T-helper 1 cell treated with Interleukin-12 subunit alpha and Interleukin-12 subunit beta and Interleukin-4 antibody, amounts not matched to agents 30 μg/mL and 1 μg/mL, for 36 hours (primary cell): ENCODE results near the gene KCNT1.
"Not testable (repeated sequence)": the region's sequence is repeated elsewhere in the genome, so short reads cannot be mapped to it uniquely, and the experiment has no call there.

Experiments used
- H3K27ac Mint-ChIP-seq: one replicate; pipeline ENCODE4 v1.8.0; 2021; ENCODE audit warnings: mild to moderate bottlenecking, mixed read lengths
- H3K27me3 Mint-ChIP-seq: one replicate; pipeline ENCODE4 v1.8.0; 2021; ENCODE audit warnings: low read depth, mixed read lengths
- H3K36me3 Mint-ChIP-seq: one replicate; pipeline ENCODE4 v1.8.0; 2021; ENCODE audit warnings: low read depth, mixed read lengths
- H3K4me1 Mint-ChIP-seq: one replicate; pipeline ENCODE4 v1.8.0; 2021; ENCODE audit warnings: low read depth, mixed read lengths
- H3K4me3 Mint-ChIP-seq: one replicate; pipeline ENCODE4 v1.8.0; 2021; ENCODE audit warnings: mild to moderate bottlenecking, moderate library complexity, mixed read lengths
- H3K9me3 Mint-ChIP-seq: one replicate; pipeline ENCODE4 v1.8.0; 2021; ENCODE audit warnings: mixed read lengths

Gene KCNT1

GRCh38 chr9:135667463-135668001, 34.5 kb upstream of the KCNT1 start:
- Mint-ChIP-seq H3K9me3 (no peaks in the 10 kb centered on the region), H3K4me3 (no peak overlapping the region), H3K36me3 (no peaks in the 10 kb centered on the region), H3K27me3 (no peaks in the 10 kb centered on the region), H3K27ac (no peak overlapping the region), H3K4me1 (no peaks in the 10 kb centered on the region)

DNA sequence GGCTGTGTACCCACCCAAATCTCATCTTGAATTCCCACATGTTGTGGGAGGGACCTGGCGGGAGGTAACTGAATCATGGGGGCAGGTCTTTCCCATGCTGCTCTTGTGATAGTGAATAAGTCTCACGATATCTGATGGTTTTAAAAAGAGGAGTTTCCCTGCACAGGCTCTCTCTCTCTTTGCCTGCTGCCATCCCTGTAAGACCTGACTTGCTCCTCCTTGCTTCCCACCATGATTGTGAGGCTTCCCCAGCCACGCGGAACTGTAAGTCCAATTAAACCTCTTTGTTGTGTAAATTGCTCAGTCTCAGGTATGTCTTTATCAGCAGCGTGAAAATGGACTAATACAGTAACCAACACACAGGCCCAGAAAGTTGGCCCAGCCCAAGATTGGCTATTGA, 33.0 kb upstream of the KCNT1 start:
- not testable (repeated sequence) for H3K27me3 Mint-ChIP-seq, H3K4me1 Mint-ChIP-seq, H3K9me3 Mint-ChIP-seq, H3K36me3 Mint-ChIP-seq, H3K27ac Mint-ChIP-seq, H3K4me3 Mint-ChIP-seq

- H3K9me3 Mint-ChIP-seq: no peaks in the 10 kb centered on the region
- H3K27ac Mint-ChIP-seq: no peak overlapping the region
- H3K4me3 Mint-ChIP-seq: no peak overlapping the region
- H3K27me3 Mint-ChIP-seq: no peaks in the 10 kb centered on the region
- no peaks in the 10 kb centered on the region for H3K36me3 Mint-ChIP-seq
- no peaks in the 10 kb centered on the region for H3K4me1 Mint-ChIP-seq
These were observed 32.2 kb upstream of the KCNT1 start for GRCh38 chr9:135669616-135670285.

GRCh38 chr9:135670721-135671590, 31.0 kb upstream of the KCNT1 start:
- Mint-ChIP-seq H3K4me1 (no peaks in the 10 kb centered on the region), H3K4me3 (no peak overlapping the region), H3K27me3 (no peaks in the 10 kb centered on the region), H3K27ac (no peak overlapping the region), H3K9me3 (no peaks in the 10 kb centered on the region), H3K36me3 (no peaks in the 10 kb centered on the region)

GRCh38 chr9:135671591-135672041, 30.4 kb upstream of the KCNT1 start:
- no peak overlapping the region for H3K27ac Mint-ChIP-seq
- no peaks in the 10 kb centered on the region for H3K9me3 Mint-ChIP-seq
- no peak overlapping the region for H3K4me3 Mint-ChIP-seq
- H3K27me3 Mint-ChIP-seq: no peaks in the 10 kb centered on the region
- no peaks in the 10 kb centered on the region for H3K4me1 Mint-ChIP-seq
- no peaks in the 10 kb centered on the region for H3K36me3 Mint-ChIP-seq

- not testable (repeated sequence) for H3K4me3 Mint-ChIP-seq, H3K4me1 Mint-ChIP-seq, H3K36me3 Mint-ChIP-seq, H3K9me3 Mint-ChIP-seq, H3K27ac Mint-ChIP-seq, H3K27me3 Mint-ChIP-seq
These were observed 29.2 kb upstream of the KCNT1 start for GRCh38 chr9:135672786-135673185.

DNA sequence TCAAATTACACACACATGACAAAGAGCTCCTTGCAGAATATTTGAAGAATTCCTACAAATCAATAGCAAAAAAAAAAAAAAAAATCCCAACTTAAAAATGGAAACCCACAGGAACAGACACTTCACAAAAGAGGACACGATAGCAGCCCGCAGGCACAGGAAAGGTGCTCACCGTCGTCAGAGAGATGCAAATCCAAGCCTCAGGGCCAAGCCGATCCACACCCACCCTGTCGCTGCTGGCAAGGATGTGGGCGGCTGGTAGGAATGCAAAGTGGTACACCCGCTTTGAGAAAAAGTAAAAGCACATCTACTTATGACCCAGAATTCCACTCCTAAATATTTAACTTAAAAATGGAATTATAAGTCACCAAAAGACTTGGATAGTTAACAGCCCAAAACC, 28.0 kb upstream of the KCNT1 start:
- no peaks in the 10 kb centered on the region for H3K4me1 Mint-ChIP-seq
- no peaks in the 10 kb centered on the region for H3K36me3 Mint-ChIP-seq
- H3K9me3 Mint-ChIP-seq: no peaks in the 10 kb centered on the region
- H3K27me3 Mint-ChIP-seq: no peaks in the 10 kb centered on the region
- no peak overlapping the region for H3K27ac Mint-ChIP-seq
- H3K4me3 Mint-ChIP-seq: no peak overlapping the region

DNA sequence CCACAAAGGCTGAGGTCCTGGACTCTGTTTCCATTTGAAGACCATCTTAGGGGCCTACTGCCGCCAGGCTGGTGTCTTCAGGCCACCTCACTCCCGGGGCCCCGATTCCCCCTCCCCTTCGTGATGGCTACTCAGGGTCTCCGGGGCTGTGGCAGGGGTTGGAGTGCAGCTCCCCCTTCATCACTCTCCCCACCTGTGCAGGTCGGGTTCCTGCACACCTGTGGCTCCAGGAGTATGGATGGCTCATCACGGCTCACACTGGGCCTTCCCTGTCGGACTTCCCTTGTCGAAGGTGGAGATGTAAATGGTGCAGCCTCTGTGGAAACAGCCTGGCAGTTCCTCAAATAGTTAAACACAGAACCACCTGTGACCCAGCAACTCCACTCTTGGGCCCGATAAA, 27.0 kb upstream of the KCNT1 start:
- Mint-ChIP-seq H3K27ac (no peak overlapping the region), H3K27me3 (no peaks in the 10 kb centered on the region), H3K4me1 (no peaks in the 10 kb centered on the region), H3K9me3 (no peaks in the 10 kb centered on the region), H3K4me3 (no peak overlapping the region), H3K36me3 (no peaks in the 10 kb centered on the region)

DNA sequence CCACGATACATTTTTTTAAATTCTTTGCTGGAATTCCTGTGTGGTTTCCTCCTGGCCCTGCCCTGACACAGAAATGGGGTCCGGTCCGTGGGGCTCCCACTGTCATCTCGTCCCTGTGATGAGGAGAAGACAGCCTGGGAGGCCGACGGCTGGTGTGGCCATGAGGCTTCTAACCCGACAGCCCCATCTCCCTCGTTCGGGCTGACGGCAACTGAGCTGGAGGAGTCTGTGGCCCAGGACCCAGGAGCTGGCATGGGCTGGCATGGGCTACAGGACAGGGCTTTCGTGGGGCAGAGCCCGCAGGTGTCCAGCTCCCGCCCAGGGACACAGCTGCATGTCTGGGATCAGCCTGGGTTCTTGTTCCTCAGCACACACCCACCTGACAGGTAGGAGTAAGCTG, 25.1 kb upstream of the KCNT1 start:
- Mint-ChIP-seq H3K27me3 (no peaks in the 10 kb centered on the region), H3K4me3 (no peak overlapping the region), H3K27ac (no peak overlapping the region), H3K4me1 (no peaks in the 10 kb centered on the region), H3K9me3 (no peaks in the 10 kb centered on the region), H3K36me3 (no peaks in the 10 kb centered on the region)

DNA sequence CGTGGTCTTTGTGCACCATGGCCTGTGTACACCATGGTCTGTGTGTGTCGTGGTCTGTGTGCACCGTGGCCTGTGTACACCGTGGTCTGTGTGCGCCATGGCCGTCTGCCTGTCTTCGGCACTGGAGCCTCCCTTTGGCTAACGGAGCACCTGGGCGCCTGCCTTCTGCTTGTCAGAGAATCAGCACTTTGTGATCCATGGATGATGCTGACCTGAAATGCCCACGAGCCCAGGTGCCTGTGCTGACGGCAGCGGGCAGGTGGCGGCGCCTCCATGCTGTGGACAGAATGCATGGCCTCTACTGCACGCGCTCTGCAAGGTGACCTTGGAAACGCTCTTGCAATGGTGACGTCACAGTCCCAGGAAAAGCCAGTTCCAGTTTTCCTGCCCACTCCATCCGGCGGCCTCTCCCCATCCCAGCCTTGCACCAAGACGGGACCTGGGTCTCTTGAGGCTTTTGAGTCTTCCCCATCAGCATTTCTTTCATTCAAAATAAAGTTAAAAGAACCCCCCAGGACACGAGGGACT, 24.3 kb upstream of the KCNT1 start:
- H3K27me3 Mint-ChIP-seq: no peaks in the 10 kb centered on the region
- no peaks in the 10 kb centered on the region for H3K9me3 Mint-ChIP-seq
- no peaks in the 10 kb centered on the region for H3K36me3 Mint-ChIP-seq
- H3K27ac Mint-ChIP-seq: no peak overlapping the region
- no peaks in the 10 kb centered on the region for H3K4me1 Mint-ChIP-seq
- H3K4me3 Mint-ChIP-seq: no peak overlapping the region

DNA sequence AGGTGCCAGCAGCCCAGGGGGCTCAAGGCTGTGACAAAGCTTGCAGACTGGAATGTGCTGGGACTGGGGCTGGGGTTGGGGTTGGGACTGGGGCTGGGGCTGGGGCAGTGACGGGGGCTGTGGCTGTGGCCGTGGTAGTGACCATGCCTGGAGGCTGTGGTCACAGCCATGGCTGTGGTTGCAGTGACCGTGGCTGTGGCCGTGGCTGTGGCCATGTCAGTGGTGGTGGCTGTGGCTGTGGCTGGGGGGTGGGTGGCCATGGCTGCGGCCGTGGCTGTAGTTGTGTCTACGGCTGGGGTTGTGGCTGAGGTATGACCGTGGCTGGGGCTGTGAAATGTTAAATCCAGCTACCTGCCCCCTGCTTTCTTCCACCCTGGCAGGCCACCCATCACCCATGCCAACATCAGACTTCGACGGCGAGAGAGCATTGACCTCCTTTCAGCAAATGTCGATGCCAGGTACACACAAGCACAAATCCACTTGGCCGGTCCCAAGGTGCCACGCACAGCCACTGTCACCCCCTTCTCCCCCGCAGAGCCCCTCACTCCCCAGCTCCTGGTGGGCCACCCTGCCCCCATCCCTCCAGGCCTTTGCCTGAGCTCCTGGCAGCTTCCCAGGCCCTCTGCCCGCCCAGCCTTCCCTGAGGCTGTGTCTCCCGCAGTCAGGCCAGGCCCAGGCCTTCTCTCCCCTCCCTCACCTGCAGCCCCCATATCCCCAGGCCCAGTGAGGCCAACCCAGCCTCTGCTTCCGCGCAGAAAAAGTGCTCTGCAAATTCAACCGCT, 23.6 kb upstream of the KCNT1 start:
- Mint-ChIP-seq H3K4me1 (no peaks in the 10 kb centered on the region), H3K36me3 (no peaks in the 10 kb centered on the region), H3K9me3 (no peaks in the 10 kb centered on the region), H3K27me3 (no peaks in the 10 kb centered on the region), H3K27ac (no peak overlapping the region), H3K4me3 (no peak overlapping the region)

GRCh38 chr9:135680056-135680455, 21.9 kb upstream of the KCNT1 start:
- H3K9me3 Mint-ChIP-seq: no peaks in the 10 kb centered on the region
- no peak overlapping the region for H3K27ac Mint-ChIP-seq
- no peaks in the 10 kb centered on the region for H3K27me3 Mint-ChIP-seq
- H3K4me1 Mint-ChIP-seq: no peaks in the 10 kb centered on the region
- no peak overlapping the region for H3K4me3 Mint-ChIP-seq
- H3K36me3 Mint-ChIP-seq: no peaks in the 10 kb centered on the region

GRCh38 chr9:135681161-135681560, 20.8 kb upstream of the KCNT1 start:
- H3K36me3 Mint-ChIP-seq: no peaks in the 10 kb centered on the region
- no peaks in the 10 kb centered on the region for H3K9me3 Mint-ChIP-seq
- no peak overlapping the region for H3K27ac Mint-ChIP-seq
- no peaks in the 10 kb centered on the region for H3K4me1 Mint-ChIP-seq
- no peaks in the 10 kb centered on the region for H3K27me3 Mint-ChIP-seq
- H3K4me3 Mint-ChIP-seq: no peak overlapping the region

DNA sequence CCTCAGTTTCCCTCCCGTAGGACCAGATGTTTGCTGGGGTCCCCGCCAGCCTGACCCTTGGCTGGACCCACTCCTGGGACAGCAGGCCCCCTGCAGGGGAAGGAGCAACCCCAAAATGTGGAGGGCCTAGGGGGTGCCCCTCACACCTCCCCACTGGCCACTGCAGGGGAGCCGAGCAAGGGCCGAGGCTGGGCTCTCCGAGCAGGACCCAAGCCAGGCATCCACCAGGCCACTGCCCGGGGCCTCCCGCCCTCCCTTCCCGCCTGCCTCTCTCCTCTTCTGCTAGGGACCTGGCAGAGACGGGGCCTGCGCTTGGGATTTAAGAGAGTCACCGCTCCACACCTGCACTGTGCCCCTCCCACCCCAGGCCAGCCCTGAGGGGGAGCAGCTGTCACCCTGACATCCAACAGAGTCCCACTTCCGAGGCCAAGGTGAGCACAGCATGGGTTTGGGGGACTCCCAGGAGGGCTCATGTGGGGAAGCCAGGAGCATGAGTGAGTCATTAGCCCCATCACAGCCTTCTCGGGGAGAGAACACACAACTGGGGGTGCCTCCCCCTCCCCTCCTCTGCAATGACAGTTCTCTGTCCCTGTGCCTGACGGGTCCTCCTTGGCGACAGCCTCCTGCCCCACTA, 18.5 kb upstream of the KCNT1 start:
- H3K4me1 Mint-ChIP-seq: no peaks in the 10 kb centered on the region
- H3K4me3 Mint-ChIP-seq: no peak overlapping the region
- no peaks in the 10 kb centered on the region for H3K36me3 Mint-ChIP-seq
- no peak overlapping the region for H3K27ac Mint-ChIP-seq
- no peaks in the 10 kb centered on the region for H3K27me3 Mint-ChIP-seq
- H3K9me3 Mint-ChIP-seq: no peaks in the 10 kb centered on the region
